ENCODE measurements around the gene SAP130.
"Not testable (repeated sequence)": the region's sequence is repeated elsewhere in the genome, so short reads cannot be mapped to it uniquely, and the experiment has no call there.

The SAP130 gene

GRCh38 chr2:127953128-127953718 lies 74.6 kb downstream of the SAP130 start:
- DNase-seq (ENCODE audit: low read depth, low spot score), result no peak

DNA sequence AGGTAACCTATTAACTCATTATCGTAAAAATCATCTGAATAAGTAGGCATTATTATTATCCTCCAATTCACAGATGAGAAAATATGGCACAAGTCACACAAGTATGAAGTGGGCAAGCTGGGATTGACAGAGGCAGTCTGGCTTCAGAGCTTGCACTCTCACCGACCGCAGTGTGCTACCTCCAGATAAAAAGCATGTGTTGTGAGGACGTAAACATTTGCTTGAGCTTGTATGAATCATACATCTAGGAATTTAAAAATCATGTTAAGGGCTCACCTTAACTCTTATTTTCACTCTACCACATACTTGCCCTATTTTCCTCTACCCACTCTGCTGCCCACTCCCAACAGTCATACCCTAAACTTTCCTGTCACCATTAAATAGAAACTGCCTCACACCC lies 76.8 kb downstream of the SAP130 start:
- DNase-seq (ENCODE audit: low read depth, low spot score), result no peak

DNA sequence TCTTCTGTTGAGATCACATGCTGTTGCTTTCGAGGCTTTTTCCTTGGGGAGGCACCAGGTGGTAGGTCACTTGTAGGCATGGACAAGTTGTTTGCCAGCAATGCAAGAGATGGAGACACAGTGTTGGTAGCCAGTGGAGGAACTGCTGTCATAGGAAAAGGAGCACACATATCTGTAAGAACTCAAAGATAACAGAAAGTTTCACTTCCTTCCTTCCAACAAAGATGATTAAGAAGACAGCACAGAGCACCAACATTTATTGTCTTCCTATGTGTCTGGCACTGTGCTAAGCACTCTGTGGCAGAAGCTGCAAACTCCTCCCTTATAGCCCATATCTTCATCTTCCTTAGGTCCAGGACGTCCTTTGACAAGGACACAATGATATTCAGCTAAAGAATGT lies 77.6 kb downstream of the SAP130 start:
- DNase-seq (ENCODE audit: low read depth, low spot score), result no peak

GRCh38 chr2:127945281-127945680 lies 82.6 kb downstream of the SAP130 start:
- no peak for DNase-seq (ENCODE audit: low read depth, low spot score)

GRCh38 chr2:127943186-127943585 lies 84.7 kb downstream of the SAP130 start:
- no peak for DNase-seq (ENCODE audit: low read depth, low spot score)

DNA sequence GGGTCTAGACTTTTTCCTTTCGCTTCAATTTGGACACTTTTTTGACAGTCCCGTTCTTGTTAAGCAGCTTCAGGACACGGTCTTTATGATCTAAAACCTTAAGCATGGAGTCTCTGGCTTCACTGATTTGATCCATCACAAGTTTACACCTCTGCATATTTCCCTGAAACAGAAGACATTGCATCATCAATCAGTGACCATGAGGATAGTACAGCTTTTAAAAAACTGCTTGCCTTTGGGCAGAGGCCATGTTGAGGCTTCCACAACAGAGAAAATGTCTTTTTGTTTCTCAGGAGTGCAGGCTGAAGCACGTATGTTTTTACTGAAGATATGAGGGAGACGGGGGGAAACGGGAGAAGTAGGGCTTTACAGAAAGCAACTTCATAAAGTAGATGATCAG lies 85.9 kb downstream of the SAP130 start:
- no peak for DNase-seq (ENCODE audit: low read depth, low spot score)

- DNase-seq (ENCODE audit: low read depth, low spot score), result no peak
Observed at GRCh38 chr2:127941461-127941860, 86.4 kb downstream of the SAP130 start.

DNA sequence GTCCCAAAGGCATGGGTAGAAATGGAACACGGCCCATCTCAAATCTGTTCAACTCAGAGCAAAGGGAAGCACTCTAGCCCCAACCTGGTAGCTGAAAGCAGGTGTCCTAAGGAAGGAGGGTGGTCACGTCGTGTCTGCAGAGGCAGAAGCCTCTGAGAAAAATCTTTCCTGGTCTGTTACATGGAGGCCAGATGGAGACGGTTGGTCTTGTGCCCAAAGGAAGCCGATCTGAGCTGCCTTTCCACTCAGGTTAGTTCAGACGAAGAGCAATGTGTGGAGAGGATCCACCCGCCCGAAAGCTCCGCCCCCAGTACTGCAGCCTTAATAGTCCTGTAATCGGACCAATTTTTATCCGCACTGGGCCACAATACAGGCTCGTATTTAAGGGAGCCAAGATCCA lies 87.2 kb downstream of the SAP130 start:
- no peak for DNase-seq (ENCODE audit: low read depth, low spot score)

DNA sequence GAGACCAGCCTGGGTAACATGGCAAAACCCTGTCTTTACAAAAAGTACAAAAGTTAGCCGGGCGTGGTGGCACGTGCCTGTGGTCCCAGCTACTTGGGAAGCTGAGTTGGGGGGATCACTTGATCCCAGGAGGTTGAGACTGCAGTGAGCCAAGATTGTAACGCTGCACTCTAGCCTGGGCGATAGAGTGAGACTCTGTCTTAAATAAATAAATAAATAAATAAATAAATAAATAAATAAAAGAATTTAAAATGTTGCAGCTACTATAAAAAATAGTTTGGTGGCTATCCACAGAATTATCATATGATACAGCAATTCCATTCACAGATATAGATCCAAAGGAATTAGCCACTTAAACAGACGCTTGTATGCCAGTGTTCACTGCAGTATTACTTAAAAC lies 92.5 kb downstream of the SAP130 start:
- DNase-seq (ENCODE audit: low read depth, low spot score), result no peak

DNA sequence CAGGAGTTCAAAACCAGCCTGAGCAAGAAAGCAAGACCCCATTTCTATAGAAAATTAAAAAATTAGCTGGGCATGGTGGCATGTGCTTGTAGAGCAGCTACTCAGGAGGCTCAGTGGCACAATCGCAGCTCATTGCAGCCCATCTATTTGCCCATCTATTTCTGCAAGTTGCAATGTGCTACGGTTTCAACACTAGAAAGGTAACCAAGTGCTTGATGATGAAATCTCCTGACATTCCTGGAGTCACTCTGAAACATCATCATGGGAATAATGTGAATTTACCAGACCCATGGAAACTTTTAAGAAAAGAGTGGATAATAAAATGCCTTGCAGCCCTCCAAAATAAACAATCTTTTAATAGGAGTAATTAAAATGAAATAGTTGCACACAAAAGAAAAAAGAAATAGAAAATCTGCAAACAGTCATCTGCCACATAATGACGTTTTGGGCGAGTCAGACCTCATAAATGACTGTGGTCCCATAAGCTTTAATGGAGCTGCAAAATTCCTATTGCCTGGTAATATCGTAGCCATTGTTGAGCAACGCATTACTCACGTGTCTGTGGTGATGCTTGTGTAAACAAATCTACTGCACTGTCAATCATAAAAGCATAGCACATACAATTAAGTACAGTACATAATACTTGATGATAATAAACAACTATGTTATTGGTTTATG lies 95.5 kb downstream of the SAP130 start:
- no peak for DNase-seq (ENCODE audit: low read depth, low spot score)

DNA sequence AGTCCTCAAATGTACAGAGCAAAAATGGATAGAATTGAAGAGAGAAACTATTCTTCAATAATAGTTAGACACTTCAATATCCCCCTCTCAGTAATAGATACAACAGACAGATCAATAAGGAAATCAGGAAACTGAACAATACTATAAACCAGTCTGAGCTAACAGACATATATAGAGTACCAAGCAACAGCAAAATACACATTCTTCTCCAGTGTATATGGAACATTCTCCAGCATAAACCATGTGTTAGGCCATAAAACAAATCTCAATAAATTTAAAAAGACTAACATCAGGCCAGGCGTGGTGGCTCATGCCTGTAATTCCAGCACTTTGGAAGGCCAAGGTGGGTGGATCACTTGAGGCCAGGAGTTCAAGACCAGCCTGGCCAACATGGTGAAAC lies 98.4 kb downstream of the SAP130 start:
- no peak for DNase-seq (ENCODE audit: low read depth, low spot score)

GRCh38 chr2:127927384-127927783 lies 100.5 kb downstream of the SAP130 start:
- DNase-seq (ENCODE audit: low read depth, low spot score), result no peak

- DNase-seq (ENCODE audit: low read depth, low spot score), result no peak
Observed at GRCh38 chr2:127917916-127918315, 109.9 kb downstream of the SAP130 start.

DNA sequence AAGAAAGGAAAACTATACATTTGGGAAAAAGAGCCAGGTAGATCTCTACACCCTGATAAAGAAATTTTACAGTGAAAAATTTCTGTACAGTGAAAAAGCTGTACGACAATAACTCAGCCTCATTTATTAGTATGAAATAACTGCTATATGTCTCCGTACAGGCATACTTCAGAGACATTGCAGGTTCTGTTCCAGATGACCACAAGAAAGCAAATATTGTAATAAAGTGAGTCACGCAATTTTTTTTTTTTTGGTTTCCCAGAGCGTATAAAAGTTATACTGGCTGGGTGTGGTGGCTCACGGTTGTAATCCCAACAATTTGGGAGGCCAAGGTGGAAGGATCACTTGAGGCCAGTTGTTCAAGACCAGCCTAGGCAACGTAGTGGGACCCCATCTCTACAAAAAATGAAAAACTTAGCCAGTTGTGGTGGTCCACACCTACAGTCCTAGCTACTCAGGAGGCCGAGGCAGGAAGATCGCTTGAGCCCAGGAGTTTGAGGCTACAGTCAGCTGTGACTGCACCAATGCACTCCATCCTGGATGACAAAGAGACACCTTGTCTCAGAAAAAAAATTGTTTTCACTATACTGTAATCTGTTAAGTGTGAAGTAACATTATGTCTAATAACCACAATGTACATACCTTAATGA lies 113.9 kb downstream of the SAP130 start:
- no peak for DNase-seq (ENCODE audit: low read depth, low spot score)

- DNase-seq (ENCODE audit: low read depth, low spot score), result no peak
Observed at GRCh38 chr2:127911737-127912136, 116.1 kb downstream of the SAP130 start.

DNA sequence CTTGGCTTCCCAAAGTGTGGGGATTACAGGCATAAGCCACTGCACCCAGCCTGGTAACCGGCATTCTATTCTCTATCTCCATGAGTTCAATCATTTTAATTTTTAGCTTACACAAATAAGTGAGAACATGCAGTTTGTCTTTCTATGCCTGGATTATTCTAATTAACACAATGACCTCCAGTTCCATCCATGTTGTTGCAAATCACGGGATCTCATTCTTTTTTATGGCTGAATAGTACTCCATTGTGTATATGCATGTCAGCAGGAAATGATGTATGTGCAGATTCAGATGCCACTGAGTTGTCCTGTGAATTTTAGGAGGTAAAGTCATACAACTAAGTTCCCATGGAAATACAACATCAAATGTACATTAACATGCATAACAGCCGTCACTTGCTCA lies 117.4 kb downstream of the SAP130 start:
- no peak for DNase-seq (ENCODE audit: low read depth, low spot score)

GRCh38 chr2:127909019-127909418 lies 118.8 kb downstream of the SAP130 start:
- no peak for DNase-seq (ENCODE audit: low read depth, low spot score)

DNA sequence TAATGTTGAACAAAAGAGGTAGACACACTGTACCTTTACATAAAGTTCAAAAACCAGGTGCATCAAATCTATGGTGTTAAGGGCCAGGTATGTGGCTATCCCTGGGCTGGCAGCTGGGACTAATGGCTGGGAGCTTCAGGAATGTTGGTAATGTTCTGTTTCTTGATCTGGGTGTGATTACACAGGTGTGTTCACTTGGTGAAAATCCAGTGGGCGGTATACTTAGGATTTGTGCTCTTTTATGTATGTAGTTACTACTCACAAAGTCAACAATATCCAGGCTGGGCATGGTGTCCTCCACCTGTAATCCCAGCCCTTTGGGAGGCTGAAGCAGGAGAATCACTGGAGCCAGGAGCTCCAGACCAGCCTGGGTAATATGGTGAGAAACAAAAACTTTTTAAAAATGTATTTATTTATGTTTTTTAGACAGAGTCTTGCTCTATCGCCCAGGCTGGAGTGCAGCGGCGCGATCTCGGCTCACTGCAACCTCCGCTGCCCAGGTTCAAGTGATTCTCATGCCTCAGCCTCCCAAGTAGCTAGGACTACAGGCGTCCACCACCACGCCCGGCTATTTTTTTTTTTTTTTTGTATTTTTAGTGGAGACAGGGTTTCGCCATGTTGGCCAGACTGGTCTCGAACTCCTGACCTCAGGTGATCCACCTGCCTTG lies 120.0 kb downstream of the SAP130 start:
- not testable (repeated sequence) for DNase-seq (ENCODE audit: low read depth, low spot score)

DNA sequence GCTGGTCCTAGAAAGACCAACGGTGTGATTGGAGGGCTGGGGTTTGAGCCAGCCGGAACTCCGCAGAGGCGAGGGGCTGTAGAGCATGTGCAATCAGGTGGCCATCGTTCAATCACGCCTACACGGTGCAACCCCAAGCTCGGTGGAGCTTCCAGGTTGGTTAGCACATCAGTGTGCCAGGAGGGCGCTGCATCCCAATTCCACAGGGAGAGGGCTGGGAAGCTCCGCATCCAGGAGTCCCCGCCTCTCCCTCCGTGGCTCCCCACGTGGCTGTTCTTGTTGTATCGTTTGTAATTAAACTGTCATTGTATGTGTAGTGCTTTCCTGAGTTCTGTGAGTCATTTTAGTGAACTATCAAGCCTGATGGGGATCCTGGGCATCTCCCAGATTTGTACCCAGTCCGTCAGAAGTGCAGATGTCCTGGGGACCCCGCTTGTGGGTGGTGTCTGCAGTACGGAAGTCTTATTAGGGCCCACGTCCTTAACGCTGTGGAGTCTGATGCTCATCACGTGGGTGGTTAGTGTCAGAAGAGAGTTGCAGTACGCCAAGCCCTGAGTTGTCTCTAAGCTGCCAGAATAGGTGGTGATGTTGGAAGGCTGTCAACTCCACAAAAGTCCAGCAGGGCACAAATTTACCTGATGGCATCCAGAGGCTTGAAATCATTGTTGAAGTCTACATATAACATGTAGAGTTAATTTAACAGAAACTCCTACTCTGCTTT lies 121.5 kb downstream of the SAP130 start:
- no peak for DNase-seq (ENCODE audit: low read depth, low spot score)

DNA sequence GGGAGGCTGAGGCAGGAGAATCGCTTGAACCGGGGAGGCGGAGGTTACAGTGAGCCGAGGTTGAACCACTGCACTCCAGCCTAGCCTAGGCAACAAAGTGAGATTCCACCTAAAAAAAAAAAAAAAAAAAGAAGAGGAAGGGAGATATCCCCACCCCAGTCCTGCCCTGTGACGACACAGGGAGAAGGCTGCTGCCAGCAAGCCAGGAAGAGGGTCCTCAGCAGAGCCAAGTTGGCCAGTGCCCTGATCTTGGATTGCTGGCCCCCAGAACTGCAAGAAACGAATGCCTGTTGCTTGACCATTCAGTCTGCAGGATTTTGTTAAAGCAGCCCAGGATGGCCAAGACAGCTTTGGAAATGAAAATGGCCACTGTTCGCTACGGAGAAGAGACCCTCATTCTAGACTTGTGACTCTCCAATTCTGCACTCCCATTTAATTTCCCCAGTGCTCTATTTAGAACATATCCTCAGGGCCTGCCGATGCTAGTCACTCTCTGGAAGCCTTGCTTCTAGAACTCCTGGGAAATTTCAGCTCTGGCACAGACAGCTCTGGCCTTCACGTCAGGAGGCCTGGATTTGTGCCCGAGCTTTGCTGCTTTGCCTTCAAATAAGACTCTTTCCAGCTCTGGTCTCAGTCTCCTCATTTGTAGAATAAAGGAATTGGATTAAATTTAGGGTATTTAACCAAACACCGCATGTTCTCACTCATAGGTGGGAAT lies 126.4 kb downstream of the SAP130 start:
- DNase-seq (ENCODE audit: low read depth, low spot score), result no peak

DNA sequence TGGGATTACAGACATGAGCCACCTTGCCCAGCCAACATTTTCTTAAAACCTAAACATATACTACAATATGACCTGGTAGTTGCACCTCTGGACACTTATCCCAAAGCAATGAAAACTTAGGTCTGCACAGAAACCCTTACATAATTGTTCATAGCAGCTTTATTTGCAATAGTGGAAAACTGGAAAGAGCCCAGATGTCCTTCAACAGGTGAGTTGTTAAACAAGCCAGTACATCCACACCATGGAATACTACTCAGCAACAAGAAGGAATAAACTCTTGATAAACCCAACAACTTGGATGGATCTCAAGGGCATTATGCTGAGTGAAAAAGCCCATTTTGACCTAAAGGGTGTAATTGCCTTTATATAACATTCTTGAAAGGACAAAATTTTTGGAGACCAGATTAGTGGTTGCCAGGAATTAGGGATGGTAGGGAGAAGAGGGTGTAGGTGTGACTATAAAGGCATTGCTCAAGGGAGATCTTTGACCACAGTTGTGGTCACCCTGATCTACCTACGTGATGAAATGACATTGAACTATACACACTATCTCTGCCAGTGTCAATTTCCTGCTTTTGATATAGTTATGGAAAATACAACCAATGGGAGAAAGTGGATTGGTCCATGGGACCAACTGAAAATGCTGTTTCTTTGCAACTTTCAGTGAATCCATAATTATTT lies 130.2 kb downstream of the SAP130 start:
- no peak for DNase-seq (ENCODE audit: low read depth, low spot score)
